Measurements from ENCODE around the gene PCDHB2.
"Not testable (repeated sequence)": the region's sequence is repeated elsewhere in the genome, so short reads cannot be mapped to it uniquely, and the experiment has no call there.

Gene PCDHB2

DNA sequence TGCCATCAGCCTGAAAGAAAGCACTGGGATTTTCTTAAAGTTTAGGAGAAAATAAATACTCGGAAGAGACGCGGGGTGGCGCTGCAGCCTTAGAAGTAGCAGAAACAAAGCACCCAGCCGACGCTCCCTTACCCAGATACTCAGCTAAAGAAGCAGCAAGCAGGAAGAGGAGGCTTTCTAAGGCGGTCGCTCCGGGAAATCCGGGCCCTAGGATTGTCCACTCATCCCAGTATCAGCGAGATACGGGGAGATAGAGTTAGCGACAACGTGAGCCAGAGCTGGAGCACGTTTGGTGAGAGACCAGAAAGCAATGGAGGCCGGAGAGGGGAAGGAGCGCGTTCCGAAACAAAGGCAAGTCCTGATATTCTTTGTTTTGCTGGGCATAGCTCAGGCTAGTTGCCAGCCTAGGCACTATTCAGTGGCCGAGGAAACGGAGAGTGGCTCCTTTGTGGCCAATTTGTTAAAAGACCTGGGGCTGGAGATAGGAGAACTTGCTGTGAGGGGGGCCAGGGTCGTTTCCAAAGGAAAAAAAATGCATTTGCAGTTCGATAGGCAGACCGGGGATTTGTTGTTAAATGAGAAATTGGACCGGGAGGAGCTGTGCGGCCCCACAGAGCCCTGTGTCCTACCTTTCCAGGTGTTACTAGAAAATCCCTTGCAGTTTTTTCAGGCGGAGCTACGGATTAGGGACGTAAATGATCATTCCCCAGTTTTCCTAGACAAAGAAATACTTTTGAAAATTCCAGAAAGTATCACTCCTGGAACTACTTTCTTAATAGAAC lies at the start of gene PCDHB2:
PCDHB2 (plus strand) TSS at position 135 of the 782 bp plus-strand sequence; CDS start at position 311, 176 bp downstream.
- FAIRE-seq = peak; percentile 94

DNA sequence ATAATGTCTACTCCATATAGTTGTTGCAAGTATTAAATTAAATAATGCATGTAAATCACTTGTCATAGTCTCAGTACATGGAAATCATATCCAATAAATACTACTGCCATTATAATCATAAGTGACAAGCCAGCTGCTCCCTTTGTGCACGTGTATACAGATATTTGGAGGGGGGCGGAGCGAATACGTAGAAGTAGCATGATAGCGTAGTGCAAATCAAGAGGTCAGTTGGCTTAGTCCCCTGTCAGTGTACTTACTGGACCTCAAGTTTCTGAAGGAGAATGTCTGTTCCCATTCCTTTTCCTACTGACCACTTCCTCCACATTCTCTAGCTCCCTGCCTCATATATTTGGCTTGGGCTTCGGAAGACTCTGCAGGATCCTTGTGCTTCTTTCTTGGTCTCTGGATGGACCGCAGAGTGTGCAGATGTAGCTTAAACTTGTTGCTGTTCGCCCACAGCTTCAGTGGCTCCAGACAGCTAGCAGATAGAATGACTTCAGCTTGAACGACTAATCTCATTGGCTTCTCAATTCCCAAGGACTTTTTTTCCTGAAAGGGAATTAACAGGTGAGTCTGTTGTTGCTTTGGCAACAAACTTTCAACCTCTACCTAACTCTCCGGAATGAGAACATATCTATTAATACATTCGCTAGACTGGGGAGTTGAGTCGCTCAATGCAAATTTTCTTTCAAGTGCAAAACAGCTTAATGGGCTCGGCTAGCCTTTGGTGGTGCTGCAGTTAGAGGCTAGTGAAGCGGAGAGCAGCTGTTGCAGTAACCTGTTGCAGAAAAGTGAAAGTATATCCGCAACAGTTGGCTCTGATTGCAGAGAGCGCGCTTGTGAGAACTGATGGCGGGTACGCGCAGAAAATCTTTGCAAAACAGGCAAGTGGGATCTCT lies 43.5 kb upstream of the PCDHB2 start, which contains the start of gene PCDHB1:
PCDHB1 (plus strand) TSS at position 753 of the 899 bp plus-strand sequence; CDS start at position 850, 97 bp downstream.
- FAIRE-seq = no peak

DNA sequence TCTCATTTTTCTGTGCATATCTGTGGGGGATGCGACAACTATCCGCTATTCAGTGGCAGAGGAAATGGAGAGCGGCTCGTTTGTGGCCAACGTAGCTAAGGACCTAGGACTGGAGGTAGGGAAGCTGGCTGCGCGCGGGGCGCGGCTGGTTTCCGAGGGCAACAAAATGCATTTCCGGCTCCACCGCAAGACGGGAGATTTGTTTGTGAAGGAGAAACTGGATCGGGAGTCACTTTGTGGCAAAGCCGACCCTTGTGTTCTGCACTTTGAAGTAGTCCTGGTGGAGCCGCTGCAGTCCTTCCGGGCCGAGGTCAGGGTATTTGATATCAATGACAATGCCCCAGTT lies 42.9 kb upstream of the PCDHB2 start:
- no peak for FAIRE-seq

- FAIRE-seq = no peak
Observed at GRCh38 chr5:141077826-141078225, 16.6 kb upstream of the PCDHB2 start.

DNA sequence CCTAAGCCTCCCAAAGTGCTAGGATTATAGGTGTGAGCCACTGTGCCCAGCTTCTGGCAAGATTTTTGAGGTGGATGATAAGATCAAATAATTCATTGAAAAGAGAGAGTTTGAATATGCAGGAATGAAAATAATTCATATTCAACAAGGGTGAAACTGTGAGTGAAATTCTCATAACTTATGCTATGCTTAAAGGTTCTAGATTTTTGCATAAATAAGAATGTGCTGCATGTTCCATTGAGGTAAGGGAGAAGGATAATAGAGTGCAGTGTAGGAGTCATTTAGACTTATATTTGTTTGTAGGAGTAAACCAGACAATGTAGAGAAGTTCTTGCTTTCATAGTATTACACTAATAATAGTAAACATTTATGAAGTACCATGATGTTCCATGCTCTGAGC lies 12.2 kb upstream of the PCDHB2 start:
- FAIRE-seq = no peak

DNA sequence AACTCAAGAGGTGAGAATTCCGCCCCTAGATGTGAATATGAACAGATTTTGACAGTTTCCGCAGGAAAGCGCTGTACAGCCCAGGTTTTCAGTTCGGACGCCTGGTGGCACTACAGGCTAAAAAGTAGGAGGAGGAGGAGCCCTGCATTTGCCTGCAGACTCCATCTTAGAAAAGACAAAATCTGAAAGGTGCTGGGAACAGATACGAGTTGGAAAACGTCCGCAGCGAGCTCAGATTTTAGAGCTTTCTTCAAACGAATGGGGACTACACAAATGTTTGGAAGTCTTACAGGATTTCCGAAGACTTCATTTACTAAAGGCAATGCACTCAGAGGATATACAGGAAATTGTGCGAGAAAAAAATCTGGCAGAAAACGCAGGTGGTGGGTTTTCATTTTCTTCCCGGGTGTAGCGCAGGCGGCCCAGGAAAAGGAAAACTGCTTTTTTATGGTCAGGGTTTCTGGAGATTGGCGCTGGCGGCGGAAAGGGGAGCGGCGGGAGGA lies 9.9 kb upstream of the PCDHB2 start:
- FAIRE-seq = no peak

DNA sequence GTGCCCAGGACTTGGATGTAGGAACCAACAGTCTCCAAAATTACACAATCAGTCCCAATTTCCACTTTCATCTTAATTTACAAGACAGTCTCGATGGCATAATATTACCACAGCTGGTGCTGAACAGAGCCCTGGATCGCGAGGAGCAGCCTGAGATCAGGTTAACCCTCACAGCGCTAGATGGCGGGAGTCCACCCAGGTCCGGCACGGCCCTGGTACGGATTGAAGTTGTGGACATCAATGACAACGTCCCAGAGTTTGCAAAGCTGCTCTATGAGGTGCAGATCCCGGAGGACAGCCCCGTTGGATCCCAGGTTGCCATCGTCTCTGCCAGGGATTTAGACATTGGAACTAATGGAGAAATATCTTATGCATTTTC lies 837 bp downstream of the PCDHB2 start:
- FAIRE-seq = no peak

DNA sequence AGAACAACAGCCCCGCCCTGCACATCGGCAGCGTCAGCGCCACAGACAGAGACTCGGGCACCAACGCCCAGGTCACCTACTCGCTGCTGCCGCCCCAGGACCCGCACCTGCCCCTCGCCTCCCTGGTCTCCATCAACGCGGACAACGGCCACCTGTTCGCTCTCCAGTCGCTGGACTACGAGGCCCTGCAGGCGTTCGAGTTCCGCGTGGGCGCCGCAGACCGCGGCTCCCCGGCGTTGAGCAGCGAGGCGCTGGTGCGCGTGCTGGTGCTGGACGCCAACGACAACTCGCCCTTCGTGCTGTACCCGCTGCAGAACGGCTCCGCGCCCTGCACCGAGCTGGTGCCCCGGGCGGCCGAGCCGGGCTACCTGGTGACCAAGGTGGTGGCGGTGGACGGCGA lies 1.8 kb downstream of the PCDHB2 start:
- not testable (repeated sequence) for FAIRE-seq

DNA sequence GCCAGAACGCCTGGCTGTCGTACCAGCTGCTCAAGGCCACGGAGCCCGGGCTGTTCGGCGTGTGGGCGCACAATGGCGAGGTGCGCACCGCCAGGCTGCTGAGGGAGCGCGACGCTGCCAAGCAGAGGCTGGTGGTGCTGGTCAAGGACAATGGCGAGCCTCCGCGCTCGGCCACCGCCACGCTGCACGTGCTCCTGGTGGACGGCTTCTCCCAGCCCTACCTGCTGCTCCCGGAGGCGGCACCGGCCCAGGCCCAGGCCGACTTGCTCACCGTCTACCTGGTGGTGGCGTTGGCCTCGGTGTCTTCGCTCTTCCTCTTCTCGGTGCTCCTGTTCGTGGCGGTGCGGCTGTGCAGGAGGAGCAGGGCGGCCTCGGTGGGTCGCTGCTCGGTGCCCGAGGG lies 2.2 kb downstream of the PCDHB2 start:
- FAIRE-seq = not testable (repeated sequence)

DNA sequence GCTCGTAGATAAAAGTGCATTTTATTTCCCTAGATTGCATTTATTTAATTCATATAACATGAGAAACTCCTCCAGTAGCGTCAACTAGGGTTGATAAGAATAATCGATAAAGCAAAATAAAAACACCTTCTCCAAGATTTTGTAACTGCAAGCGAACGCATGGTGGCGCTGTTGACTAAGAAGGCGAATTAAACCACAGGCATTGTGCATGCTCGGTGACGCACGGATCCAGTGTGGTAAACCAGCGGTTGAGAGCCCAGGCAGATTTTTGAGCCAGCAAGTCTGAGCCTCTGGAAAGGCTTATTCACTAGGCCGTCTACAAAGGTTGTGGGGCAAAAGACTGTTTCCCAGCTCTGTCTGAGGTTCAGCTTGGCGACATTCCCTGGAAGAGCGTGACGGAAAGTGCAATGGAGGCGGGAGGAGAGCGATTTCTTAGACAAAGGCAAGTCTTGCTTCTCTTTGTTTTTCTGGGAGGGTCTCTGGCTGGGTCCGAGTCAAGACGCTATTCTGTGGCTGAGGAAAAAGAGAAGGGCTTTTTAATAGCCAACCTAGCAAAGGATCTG lies 5.9 kb downstream of the PCDHB2 start, which contains the start of gene PCDHB3:
PCDHB3 (plus strand) TSS at position 231 of the 563 bp plus-strand sequence; CDS start at position 408, 177 bp downstream.
- FAIRE-seq = no peak

GRCh38 chr5:141101059-141101458 lies 6.6 kb downstream of the PCDHB2 start:
- no peak for FAIRE-seq

GRCh38 chr5:141102070-141102469 lies 7.7 kb downstream of the PCDHB2 start:
- FAIRE-seq = not testable (repeated sequence)

- not testable (repeated sequence) for FAIRE-seq
Observed at GRCh38 chr5:141102471-141102870, 8.1 kb downstream of the PCDHB2 start.

DNA sequence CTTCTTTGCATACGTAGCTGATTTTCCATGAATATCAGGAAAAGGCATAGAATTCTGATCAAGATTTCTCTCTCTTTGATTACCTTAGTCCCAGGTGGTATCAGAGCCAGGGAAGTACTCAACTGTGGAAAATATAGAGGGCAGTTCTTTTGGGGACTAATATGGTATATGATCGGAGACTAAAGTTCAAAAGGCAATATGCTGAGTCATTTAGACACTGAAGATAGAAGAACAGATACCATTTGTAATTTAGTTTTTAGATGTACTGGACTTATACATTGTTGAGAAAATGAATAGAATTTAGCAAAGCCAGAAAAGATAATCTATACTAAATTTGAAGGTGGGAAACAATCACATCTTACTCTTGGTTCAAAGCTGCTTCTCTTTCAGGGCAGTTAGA lies 10.9 kb downstream of the PCDHB2 start:
- FAIRE-seq = no peak

DNA sequence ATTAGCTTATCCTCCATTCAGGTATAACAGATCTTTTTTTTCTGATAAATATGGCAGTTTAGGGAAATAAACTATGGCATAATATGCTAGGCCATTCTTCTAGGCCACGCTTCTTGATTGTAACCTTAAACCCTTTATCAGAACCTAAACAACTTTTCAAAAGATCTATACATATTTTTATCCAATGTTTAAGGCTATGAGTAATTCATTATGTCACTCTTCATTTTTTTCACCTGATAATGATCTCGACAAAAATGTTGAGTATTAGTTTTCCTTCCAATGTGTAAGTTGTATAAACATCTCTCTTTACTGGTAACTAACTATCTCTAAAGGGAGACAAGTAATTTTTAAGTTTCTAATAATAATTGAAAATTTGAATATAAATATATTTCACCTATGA lies 24.8 kb downstream of the PCDHB2 start:
- no peak for FAIRE-seq

DNA sequence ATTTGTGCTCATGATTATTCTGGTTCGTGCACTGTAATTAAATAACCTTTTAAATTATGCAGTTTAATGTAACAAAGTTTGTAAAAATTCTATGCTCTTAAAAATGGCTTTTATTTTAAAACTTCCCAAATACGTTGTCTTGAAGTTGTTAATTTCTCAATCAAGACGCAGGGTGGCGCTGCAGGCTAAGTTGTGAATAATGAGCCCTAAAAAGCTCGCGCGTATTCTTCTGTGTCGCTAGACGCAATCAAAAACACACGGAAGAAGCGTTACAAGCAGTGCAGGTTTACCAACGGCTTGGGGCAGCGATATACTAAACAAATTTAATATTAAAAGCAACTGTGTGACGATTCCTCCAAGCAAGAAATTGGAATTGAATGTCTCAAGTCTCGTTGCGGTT lies 27.1 kb downstream of the PCDHB2 start, which contains the start of gene PCDHB4:
PCDHB4 (plus strand) TSS at position 256 of the 400 bp plus-strand sequence. CDS start 181 bp downstream, outside the sequence.
- FAIRE-seq = no peak

DNA sequence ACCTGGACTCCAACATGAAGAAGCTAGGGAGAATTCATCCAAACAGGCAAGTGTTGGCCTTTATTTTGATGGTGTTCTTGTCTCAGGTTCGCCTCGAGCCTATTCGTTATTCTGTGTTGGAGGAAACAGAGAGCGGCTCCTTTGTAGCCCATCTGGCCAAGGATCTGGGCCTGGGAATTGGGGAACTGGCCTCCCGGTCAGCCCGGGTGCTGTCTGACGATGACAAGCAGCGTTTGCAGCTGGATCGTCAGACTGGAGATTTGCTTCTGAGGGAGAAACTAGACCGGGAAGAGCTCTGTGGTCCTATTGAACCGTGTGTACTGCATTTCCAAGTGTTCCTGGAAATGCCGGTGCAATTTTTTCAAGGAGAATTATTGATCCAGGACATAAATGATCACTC lies 27.6 kb downstream of the PCDHB2 start:
- no peak for FAIRE-seq

DNA sequence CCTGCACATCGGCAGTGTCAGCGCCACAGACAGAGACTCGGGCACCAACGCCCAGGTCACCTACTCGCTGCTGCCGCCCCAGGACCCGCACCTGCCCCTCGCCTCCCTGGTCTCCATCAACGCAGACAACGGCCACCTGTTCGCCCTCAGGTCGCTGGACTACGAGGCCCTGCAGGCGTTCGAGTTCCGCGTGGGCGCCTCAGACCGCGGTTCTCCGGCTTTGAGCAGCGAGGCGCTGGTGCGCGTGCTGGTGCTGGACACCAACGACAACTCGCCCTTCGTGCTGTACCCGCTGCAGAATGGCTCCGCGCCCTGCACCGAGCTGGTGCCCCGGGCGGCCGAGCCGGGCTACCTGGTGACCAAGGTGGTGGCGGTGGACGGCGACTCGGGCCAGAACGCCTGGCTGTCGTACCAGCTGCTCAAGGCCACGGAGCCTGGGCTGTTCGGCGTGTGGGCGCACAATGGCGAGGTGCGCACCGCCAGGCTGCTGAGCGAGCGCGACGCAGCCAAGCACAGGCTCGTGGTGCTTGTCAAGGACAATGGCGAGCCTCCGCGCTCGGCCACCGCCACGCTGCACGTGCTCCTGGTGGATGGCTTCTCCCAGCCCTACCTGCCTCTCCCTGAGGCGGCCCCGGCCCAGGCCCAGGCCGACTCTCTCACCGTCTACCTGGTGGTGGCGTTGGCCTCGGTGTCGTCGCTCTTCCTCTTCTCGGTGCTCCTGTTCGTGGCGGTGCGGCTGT lies 29.2 kb downstream of the PCDHB2 start:
- not testable (repeated sequence) for FAIRE-seq

DNA sequence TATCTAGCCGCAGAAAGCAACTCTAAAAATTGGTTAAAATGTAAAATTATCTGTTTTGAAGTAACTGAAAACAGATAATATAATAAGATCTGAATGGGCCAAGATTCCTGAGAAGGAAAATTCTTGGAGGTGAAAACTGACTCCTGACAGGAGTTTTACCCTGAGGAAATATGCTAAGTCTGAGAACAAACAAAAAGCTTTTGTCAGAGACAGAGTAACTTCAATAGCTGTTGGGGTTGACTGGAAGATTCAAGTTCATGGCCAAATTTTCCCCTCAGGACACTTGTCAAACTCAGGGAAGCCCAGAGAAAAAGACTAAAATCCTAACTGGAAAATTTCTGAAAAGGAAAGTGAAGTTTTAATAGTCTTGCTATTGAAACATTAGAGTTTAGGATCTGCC lies 32.9 kb downstream of the PCDHB2 start:
- no peak for FAIRE-seq

DNA sequence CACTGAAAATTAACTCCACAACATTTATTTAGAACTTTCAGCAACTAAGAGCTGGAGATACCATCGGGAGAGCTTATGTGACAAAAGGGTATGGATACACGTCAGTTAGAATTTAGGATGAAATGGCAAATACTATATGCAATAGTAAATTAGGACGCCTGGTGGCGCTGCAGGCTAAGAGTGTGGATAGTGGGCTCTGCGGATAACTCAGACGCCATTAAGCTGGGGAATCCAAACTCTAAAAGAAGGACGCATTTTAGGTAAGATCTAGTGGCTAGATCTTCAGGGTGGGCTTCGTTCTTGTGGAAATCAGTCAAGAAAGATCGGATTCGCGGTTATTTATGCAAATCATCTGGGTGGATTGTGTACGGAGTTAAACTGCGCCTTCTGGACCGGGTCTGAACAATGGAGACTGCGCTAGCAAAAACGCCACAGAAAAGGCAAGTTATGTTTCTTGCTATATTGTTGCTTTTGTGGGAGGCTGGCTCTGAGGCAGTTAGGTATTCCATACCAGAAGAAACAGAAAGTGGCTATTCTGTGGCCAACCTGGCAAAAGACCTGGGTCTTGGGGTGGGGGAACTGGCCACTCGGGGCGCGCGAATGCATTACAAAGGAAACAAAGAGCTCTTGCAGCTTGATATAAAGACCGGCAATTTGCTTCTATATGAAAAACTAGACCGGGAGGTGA lies 40.8 kb downstream of the PCDHB2 start, which contains the start of gene PCDHB5:
PCDHB5 (plus strand) TSS at position 177 of the 688 bp plus-strand sequence; CDS start at position 406, 229 bp downstream.
- FAIRE-seq = no peak

DNA sequence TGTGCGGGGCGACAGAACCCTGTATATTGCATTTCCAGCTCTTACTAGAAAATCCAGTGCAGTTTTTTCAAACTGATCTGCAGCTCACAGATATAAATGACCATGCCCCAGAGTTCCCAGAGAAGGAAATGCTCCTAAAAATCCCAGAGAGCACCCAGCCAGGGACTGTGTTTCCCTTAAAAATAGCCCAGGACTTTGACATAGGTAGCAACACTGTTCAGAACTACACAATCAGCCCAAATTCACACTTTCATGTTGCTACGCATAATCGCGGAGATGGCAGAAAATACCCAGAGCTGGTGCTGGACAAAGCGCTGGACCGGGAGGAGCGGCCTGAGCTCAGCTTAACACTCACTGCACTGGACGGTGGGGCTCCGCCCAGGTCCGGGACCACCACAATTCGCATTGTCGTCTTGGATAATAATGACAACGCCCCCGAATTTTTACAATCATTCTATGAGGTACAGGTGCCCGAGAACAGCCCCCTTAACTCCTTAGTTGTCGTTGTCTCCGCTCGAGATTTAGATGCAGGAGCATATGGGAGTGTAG lies 41.4 kb downstream of the PCDHB2 start:
- FAIRE-seq = no peak

Measured in G401.6 (cell line).